Gastroesophageal sphincter (tissue), 3 donors: ENCODE measurements around the gene DBH.

Experiments
- CTCF ChIP-seq, 4 experiments: fragments of 200-600 bp in 2 of 4; fragments of 450-650 bp in 2 of 4; sonication (generic) in 1 of 4; IDR thresholded peaks; one replicate each; pipeline ENCODE4 v1.5.1; 2017 to 2019; ENCODE audit warnings: antibody characterized with exemption in 4 of 4, mild to moderate bottlenecking in 2 of 4, moderate library complexity in 2 of 4
- EP300 ChIP-seq: sonication (generic); formaldehyde crosslinking; IDR thresholded peaks from one replicate; pipeline ENCODE4 v1.6.1; 2017; ENCODE audit warnings: antibody characterized with exemption, mild to moderate bottlenecking
- POLR2A ChIP-seq, 2 donors: fragments of 450-650 bp; IDR thresholded peaks; one replicate each; pipeline ENCODE4 v1.6.1; 2017; ENCODE audit warnings: antibody characterized with exemption in 2 of 2, mild to moderate bottlenecking in 2 of 2, moderate library complexity in 1 of 2

GRCh38 chr9:133612051-133612450, 24.1 kb upstream of the DBH start:
- no peak for TF ChIP-seq CTCF (IDR thresholded peaks at IDR 0.05)
- TF ChIP-seq POLR2A (IDR thresholded peaks at IDR 0.05): no peak
- TF ChIP-seq EP300: no peak
